ENCODE results near the gene FOXM1.

DNA sequence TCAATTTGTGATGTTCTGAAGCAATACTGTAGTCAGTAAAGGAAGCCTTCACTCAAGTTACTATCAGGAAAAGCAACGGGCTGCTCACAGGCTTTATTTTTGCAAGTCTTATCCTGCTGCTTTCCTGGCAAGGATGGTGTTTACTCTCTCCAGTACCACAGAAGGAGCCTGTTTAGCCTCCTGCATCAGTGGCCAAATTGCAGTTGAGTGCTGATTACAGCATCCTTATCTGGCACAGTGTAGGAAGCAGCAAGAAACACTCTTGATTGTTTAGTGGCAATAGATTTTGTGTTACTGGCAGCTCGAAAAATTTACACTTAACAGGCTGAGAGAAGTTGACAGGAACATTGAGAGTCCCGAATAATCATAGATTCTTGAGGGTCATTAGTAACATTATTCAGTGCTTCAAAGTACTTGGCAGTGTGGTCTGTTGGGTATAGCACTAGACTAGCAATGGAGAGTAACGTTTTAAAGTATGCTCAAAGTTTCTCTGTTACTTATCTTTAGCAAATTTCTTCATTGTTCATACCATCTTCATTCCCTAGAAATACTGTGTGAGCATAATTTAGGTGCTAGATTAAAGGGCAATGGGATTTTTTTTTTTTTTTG lies 25.4 kb upstream of the FOXM1 start:
- TF ChIP-seq, protein P1, sequence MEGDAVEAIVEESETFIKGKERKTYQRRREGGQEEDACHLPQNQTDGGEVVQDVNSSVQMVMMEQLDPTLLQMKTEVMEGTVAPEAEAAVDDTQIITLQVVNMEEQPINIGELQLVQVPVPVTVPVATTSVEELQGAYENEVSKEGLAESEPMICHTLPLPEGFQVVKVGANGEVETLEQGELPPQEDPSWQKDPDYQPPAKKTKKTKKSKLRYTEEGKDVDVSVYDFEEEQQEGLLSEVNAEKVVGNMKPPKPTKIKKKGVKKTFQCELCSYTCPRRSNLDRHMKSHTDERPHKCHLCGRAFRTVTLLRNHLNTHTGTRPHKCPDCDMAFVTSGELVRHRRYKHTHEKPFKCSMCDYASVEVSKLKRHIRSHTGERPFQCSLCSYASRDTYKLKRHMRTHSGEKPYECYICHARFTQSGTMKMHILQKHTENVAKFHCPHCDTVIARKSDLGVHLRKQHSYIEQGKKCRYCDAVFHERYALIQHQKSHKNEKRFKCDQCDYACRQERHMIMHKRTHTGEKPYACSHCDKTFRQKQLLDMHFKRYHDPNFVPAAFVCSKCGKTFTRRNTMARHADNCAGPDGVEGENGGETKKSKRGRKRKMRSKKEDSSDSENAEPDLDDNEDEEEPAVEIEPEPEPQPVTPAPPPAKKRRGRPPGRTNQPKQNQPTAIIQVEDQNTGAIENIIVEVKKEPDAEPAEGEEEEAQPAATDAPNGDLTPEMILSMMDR (IDR thresholded peaks at IDR 0.05; ENCODE audit: low read depth, low read length, poor library complexity, severe bottlenecking): no peak
- TF ChIP-seq EZH2phosphoT487 (IDR thresholded peaks at IDR 0.05; ENCODE audit: borderline replicate concordance, low read length): no peak
